HepG2 (cell line): ENCODE results near the gene DPYD. TPM values are rescaled to one million over a fixed set of nuclear protein-coding genes. Genes with fewer than 3 reads are reported as not detected.

Experiments used
- ATAC-seq: fragments of 200-7000 bp; cut with Tn5 transposase; 3 replicates; pipeline ENCODE4 v1.9.1; 2020; ENCODE audit warnings: mild to moderate bottlenecking, moderate library complexity
- BruUV-seq: library from RNA; stranded (reverse); fragments of 400-500 nt; replicated peaks from 2 replicates; lab custom pipeline; 2021; lab: Mats Ljungman, UMichigan
- CTCF ChIA-PET: fragments of 300-600 bp; formaldehyde crosslinking; extraction: SDS; loops from one replicate; lab custom pipeline; 2021; ENCODE audit warnings: low total read pairs, inconsistent platforms, low intra/inter-chr PET ratio; lab: Yijun Ruan, JAX
- POLR2A ChIA-PET: fragments of 350-600 bp; sonication (Branson Sonifier 250); formaldehyde crosslinking; loops from one replicate; lab custom pipeline; 2020; ENCODE audit warnings: antibody characterized with exemption, inconsistent platforms; lab: Yijun Ruan, JAX
- DNase-seq: peaks from one replicate; pipeline ENCODE4 v3.0.0-alpha.2; 2015; ENCODE audit warnings: low spot score
- FAIRE-seq: peaks from 3 replicates; lab custom pipeline; 2011; peaks lifted over from hg19 to GRCh38; lab: Jason Lieb, UNC
- H2AFZ ChIP-seq: one replicate; pipeline ENCODE4 v1.6.1; 2011; ENCODE audit warnings: low read length, inconsistent platforms
- H3K27ac ChIP-seq: fragments of 300-600 bp; 3 replicates; pipeline ENCODE4 v1.8.0; 2011; ENCODE audit warnings: mixed run types, mild to moderate bottlenecking, mixed read lengths, low read length, inconsistent platforms; ENCODE audit not compliant: insufficient read depth; ENCODE audit errors: extremely low read length
- H3K27me3 ChIP-seq, 2 experiments: fragments of 200-600 bp in 1 of 2; 2 replicates in 1 of 2; 3 replicates in 1 of 2; pipeline versions ENCODE4 v1.6.0 to v1.8.0; 2011; ENCODE audit warnings: low read length in 2 of 2, mild to moderate bottlenecking in 2 of 2, moderate library complexity in 2 of 2, inconsistent platforms in 1 of 2; ENCODE audit not compliant: insufficient read depth in 2 of 2, control insufficient read depth in 1 of 2
- H3K36me3 ChIP-seq, 2 experiments: fragments of 200-600 bp in 1 of 2; replicated peaks in 1 of 2; 2 replicates in 1 of 2; 3 replicates in 1 of 2; pipeline versions ENCODE4 v1.5.1 to v1.8.0; 2011; ENCODE audit warnings: low read length in 2 of 2, inconsistent platforms in 1 of 2; ENCODE audit not compliant: insufficient read depth in 2 of 2, control insufficient read depth in 1 of 2
- H3K4me1 ChIP-seq: 2 replicates; pipeline ENCODE4 v1.5.1; 2012; ENCODE audit warnings: low read length, inconsistent platforms; ENCODE audit not compliant: insufficient read depth
- H3K4me2 ChIP-seq: 2 replicates; pipeline ENCODE4 v1.6.0; 2011; ENCODE audit warnings: low read depth, low read length, inconsistent platforms
- H3K4me3 ChIP-seq, 3 experiments: fragments of 200-600 bp in 1 of 3; sonication (generic), shearing (Covaris generic) in 1 of 3; replicated peaks in 1 of 3; 2 replicates each; pipeline ENCODE4 v1.5.1; 2011 to 2016; ENCODE audit warnings: low read length in 3 of 3, inconsistent platforms in 2 of 3, low read depth in 2 of 3, mild to moderate bottlenecking in 2 of 3, control low read depth in 1 of 3, mixed read lengths in 1 of 3; ENCODE audit not compliant: insufficient read depth in 1 of 3
- H3K79me2 ChIP-seq: one replicate; pipeline ENCODE4 v1.6.1; 2011; ENCODE audit warnings: low read length, inconsistent platforms; ENCODE audit not compliant: insufficient read depth
- H3K9ac ChIP-seq: 2 replicates; pipeline ENCODE4 v1.6.0; 2011; ENCODE audit warnings: mild to moderate bottlenecking, low read depth, low read length, inconsistent platforms; ENCODE audit not compliant: insufficient read depth
- H3K9me3 ChIP-seq: 2 replicates; pipeline ENCODE4 v1.5.1; 2012; ENCODE audit warnings: mild to moderate bottlenecking, low read length
- H4K20me1 ChIP-seq: 2 replicates; pipeline ENCODE4 v1.6.0; 2011; ENCODE audit warnings: inconsistent platforms, mild to moderate bottlenecking, low read length, moderate library complexity; ENCODE audit not compliant: insufficient read depth
- GATA4 ChIP-seq: sonication (generic); IDR thresholded peaks from 2 replicates; pipeline ENCODE4 v1.6.1; 2016; ENCODE audit warnings: antibody characterized with exemption, low read depth, borderline replicate concordance
- KLF15 ChIP-seq: sonication (generic); formaldehyde crosslinking; IDR thresholded peaks from 2 replicates; pipeline ENCODE4 v1.8.1; 2023; ENCODE audit warnings: borderline replicate concordance, mild to moderate bottlenecking, inconsistent platforms, missing genetic modification reagents, mixed read lengths
- SRSF1 ChIP-seq: fragments of 200-400 bp; formaldehyde crosslinking; optimal IDR thresholded peaks from 2 replicates; pipeline ENCODE3; 2017; ENCODE audit warnings: mild to moderate bottlenecking, low read depth, low read length, moderate library complexity
- ZBTB20 ChIP-seq: sonication (generic); formaldehyde crosslinking; IDR thresholded peaks from 2 replicates; pipeline ENCODE4 v1.8.1; 2023; ENCODE audit warnings: missing genetic modification reagents, low read depth, mild to moderate bottlenecking, borderline replicate concordance
- ZC3H13 ChIP-seq: sonication (generic); formaldehyde crosslinking; IDR thresholded peaks from 2 replicates; pipeline ENCODE4 v1.8.1; 2023; ENCODE audit warnings: mild to moderate bottlenecking, missing genetic modification reagents, moderate library complexity
- ZNF562 ChIP-seq: sonication (generic); formaldehyde crosslinking; IDR thresholded peaks from 2 replicates; pipeline ENCODE4 v1.8.0; 2022; ENCODE audit warnings: missing genetic modification reagents, borderline replicate concordance
- WGBS: methylation state at CpG from one replicate; pipeline ENCODE4 v1.1.6; 2017; ENCODE audit warnings: low lambda C conversion rate; 5-methylcytosine and 5-hydroxymethylcytosine counted together
- in situ Hi-C: cut with HindIII; loops from 2 replicates; pipeline ENCODE4 v1.10.0; 2017; ENCODE audit warnings: low pct_unique_long_range_greater_than_20kb; ENCODE audit not compliant: extremely low pct_ligation_motif_present
- intact Hi-C: fragments of 100-400 bp; cut with micrococcal nuclease; formaldehyde crosslinking; loops from one replicate; pipeline ENCODE4 v1.10.0; 2022; ENCODE audit not compliant: unreplicated experiment
- polyA plus RNA-seq, 8 experiments: library from polyadenylated mRNA; depleted of rRNA in 3 of 8; stranded (reverse) in 7 of 8; unstranded in 1 of 8; fragments of >200 nt; fragmentation: Illumina TruSeq in 4 of 8; extraction: Trizol in 4 of 8; gene quantifications; 2 replicates each; pipeline versions ENCODE4 v1.2.1 to v1.2.3, GENCODE V29; 2011 to 2016; ENCODE audit warnings: low read depth in 4 of 8, missing spikeins in 1 of 8, mixed read lengths in 1 of 8; ENCODE audit not compliant: insufficient read depth in 1 of 8
- total RNA-seq, 5 experiments: library from RNA; depleted of rRNA; stranded (reverse); fragments of >200 nt; fragmentation: Illumina TruSeq; extraction: Trizol; gene quantifications; 2 replicates each; pipeline ENCODE4 v1.2.3, GENCODE V29; 2016; ENCODE audit warnings: low read depth in 1 of 5
- TF ChIP-seq, protein P1 (sequence below): IDR thresholded peaks from 2 replicates; pipeline ENCODE4 v1.6.1; 2018; ENCODE audit warnings: missing genetic modification reagents
- TF ChIP-seq, protein P2 (sequence below): sonication (generic); formaldehyde crosslinking; IDR thresholded peaks from 2 replicates; pipeline ENCODE4 v1.5.1; 2020; ENCODE audit warnings: mild to moderate bottlenecking, missing genetic modification reagents, borderline replicate concordance

The DPYD gene
- total and polyA plus RNA-seq, 2 of the 13 experiments (the other 11 are each of a cell fraction or from before 2014, with no cell fraction given), result 1.3 to 3.4 TPM

DNA sequence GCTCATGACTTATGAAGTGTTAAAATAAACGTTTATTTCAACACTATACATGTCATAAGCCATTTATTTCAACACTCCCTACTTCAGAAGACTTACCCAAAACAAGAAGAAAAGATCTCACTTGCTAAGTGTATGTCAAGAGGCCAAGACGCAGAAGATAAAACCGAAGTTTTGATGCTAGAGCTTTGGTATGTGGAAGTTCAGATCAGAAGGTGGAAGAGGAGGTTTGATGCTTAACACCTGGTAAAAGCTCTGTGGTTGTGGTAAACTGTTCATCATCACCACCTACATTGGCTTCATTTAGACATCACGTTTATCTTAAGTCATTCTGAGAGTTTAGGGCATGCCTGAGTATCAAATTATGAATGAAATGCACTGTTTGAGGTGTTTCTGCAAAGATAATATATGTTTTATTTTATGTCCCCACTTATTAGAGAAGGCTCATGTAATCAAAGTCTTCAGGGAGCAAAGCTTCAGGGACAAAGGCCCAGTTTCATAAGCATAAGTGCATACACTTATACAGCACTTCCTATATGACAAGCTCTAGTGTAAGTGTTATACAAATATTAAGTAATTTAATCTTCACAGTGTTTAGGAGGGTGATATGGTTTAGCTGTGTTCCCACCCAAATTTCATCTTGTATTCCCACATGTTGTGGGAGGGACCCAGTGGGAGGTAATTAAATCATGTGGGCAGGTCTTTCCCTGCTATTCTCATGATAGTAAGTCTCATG lies 665.9 kb downstream of the DPYD start:
- no peaks in the 10 kb centered on the region; the same call in 1 of the 2 replicates for H3K9me3 ChIP-seq
- FAIRE-seq (no peak), ATAC-seq (no peak), DNase-seq (no peak)
- no peak overlapping the region for H3K4me3 ChIP-seq
- H4K20me1 ChIP-seq, result no peaks in the 10 kb centered on the region
- no peaks in the 10 kb centered on the region for H3K4me1 ChIP-seq
- in situ Hi-C loops, result no loop called here
- no peak overlapping the region for H3K9ac ChIP-seq
- intact Hi-C loops, result no loop called here
- no peaks in the 10 kb centered on the region for H3K27me3 ChIP-seq
- no peak overlapping the region for H3K27ac ChIP-seq
- TF ChIP-seq KLF15 (CRISPR knock-in tag) (no peak), ZC3H13 (CRISPR knock-in tag) (no peak), GATA4 (no peak), SRSF1 (no peak), ZNF562 (CRISPR knock-in tag) (no peak), ZBTB20 (CRISPR knock-in tag) (no peak)
- TF ChIP-seq, protein P1, sequence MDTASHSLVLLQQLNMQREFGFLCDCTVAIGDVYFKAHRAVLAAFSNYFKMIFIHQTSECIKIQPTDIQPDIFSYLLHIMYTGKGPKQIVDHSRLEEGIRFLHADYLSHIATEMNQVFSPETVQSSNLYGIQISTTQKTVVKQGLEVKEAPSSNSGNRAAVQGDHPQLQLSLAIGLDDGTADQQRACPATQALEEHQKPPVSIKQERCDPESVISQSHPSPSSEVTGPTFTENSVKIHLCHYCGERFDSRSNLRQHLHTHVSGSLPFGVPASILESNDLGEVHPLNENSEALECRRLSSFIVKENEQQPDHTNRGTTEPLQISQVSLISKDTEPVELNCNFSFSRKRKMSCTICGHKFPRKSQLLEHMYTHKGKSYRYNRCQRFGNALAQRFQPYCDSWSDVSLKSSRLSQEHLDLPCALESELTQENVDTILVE (CRISPR knock-in tag), result no peak
- TF ChIP-seq, protein P2, sequence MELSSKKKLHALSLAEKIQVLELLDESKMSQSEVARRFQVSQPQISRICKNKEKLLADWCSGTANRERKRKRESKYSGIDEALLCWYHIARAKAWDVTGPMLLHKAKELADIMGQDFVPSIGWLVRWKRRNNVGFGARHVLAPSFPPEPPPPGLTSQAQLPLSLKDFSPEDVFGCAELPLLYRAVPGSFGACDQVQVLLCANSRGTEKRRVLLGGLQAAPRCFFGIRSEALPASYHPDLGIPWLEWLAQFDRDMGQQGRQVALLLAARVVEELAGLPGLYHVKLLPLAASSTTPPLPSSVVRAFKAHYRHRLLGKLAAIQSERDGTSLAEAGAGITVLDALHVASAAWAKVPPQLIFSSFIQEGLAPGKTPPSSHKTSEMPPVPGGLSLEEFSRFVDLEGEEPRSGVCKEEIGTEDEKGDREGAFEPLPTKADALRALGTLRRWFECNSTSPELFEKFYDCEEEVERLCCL (CRISPR knock-in tag), result no peak
- H3K79me2 ChIP-seq, result no peaks in the 10 kb centered on the region
- BruUV-seq, result no TSS peak
- no peak overlapping the region for H2AFZ ChIP-seq
- H3K36me3 ChIP-seq, result no peaks in the 10 kb centered on the region
- 41% methylated on average over 4 of the region's 4 CpGs for WGBS
- ChIA-PET POLR2A (no interaction called here), CTCF (no interaction called here)
- H3K4me2 ChIP-seq, result no peak overlapping the region
